Measurements from ENCODE around the gene CLPTM1L. TPM values are rescaled to one million over a fixed set of nuclear protein-coding genes. Genes with fewer than 3 reads are reported as not detected.

CLPTM1L gene
- total RNA-seq, 2 experiments from 2014 or later: 395 TPM

DNA sequence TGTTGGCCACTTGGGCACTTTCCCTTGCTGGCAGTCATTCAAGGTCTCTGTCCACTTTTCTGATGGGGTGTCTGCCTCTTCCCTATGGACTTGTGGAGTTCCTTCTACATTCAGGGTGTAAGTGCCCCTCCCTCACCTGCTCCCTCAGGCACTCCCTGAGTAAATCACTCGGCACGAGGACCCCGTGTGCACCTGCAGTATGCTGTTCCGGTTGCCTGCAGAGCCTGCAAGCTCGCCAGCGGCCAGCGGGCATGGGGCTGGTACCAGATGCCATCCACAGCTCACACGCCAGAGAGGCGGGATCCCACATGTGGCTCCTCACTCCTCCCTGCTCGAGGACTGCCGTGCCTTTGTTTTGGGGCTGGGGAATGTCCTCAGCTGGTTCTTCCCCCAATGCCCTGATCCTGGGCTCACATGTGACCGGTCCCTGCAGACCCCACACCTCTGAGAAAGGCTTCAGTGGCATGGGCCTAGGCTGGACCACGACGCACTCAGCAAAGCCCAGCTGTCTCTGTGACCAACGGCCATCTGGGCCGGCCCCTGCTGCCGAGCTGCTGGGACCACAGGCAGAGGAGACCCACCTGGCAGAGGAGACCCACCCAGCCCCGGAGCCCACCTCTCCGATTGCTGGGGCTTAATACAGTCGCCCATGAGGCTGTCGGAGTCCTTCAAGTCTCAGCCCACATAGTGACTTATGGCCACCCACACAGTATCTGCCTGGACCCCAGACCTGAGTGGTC lies 46.1 kb upstream of the CLPTM1L start:
- intact Hi-C loops (cut with micrococcal nuclease; ENCODE audit: unreplicated experiment): no loop called here
- CTCF ChIA-PET (ENCODE audit: unreplicated experiment): no interaction called here
- Histone ChIP-seq H3K4me3 (ENCODE audit: low read depth, low read length, poor library complexity, severe bottlenecking) (no peak overlapping the region), H3K9me2 (ENCODE audit: insufficient read depth, low read length) (no peaks in the 10 kb centered on the region), H3K27ac (ENCODE audit: low read depth, low read length, poor library complexity, severe bottlenecking) (no peak overlapping the region), H3K79me2 (ENCODE audit: insufficient read depth, low read depth, low read length) (no peaks in the 10 kb centered on the region), H3K36me3 (ENCODE audit: insufficient read depth, low read length) (no peaks in the 10 kb centered on the region), H3K4me2 (ENCODE audit: low read length) (no peak overlapping the region), H2AFZ (ENCODE audit: low read length) (no peak overlapping the region), H3K9me3 (ENCODE audit: low read length) (no peaks in the 10 kb centered on the region), H4K20me1 (ENCODE audit: insufficient read depth, low read length) (no peaks in the 10 kb centered on the region), H3K4me1 (ENCODE audit: insufficient read depth, low read length, poor library complexity, severe bottlenecking) (peaks cover 12% of the 10 kb centered on the region)
- no peak for DNase-seq (ENCODE audit: low spot score)
- POLR2A ChIA-PET: no interaction called here
- BruUV-seq (replicated peaks): no TSS peak
- TF ChIP-seq EZH2phosphoT487 (IDR thresholded peaks at IDR 0.05; ENCODE audit: borderline replicate concordance, low read depth, low read length): no peak
- TF ChIP-seq, protein P1, sequence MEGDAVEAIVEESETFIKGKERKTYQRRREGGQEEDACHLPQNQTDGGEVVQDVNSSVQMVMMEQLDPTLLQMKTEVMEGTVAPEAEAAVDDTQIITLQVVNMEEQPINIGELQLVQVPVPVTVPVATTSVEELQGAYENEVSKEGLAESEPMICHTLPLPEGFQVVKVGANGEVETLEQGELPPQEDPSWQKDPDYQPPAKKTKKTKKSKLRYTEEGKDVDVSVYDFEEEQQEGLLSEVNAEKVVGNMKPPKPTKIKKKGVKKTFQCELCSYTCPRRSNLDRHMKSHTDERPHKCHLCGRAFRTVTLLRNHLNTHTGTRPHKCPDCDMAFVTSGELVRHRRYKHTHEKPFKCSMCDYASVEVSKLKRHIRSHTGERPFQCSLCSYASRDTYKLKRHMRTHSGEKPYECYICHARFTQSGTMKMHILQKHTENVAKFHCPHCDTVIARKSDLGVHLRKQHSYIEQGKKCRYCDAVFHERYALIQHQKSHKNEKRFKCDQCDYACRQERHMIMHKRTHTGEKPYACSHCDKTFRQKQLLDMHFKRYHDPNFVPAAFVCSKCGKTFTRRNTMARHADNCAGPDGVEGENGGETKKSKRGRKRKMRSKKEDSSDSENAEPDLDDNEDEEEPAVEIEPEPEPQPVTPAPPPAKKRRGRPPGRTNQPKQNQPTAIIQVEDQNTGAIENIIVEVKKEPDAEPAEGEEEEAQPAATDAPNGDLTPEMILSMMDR (conservative IDR thresholded peaks at IDR 0.05; ENCODE audit: low read length): no peak

DNA sequence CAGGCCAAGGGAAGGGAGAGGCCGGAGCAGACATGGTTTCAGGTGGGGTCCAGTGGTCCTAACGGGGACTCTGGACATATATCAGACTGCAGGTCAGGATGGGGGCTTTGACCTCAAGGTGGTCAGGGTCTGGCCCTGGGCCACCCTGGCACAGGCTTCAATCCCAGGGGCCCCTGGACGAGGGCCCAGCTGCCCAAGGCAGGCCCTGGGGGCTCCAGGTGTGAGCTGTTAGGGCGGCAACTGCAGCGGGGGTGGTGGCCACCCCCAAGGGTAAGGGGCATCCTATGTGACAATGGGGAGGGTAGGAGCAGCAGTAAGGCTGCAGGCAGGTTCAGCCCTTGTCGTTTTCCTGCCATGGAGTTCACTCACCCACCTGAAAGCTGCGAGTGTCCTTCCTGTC lies 45.4 kb upstream of the CLPTM1L start:
- no peak for DNase-seq (ENCODE audit: low spot score)
- Histone ChIP-seq H3K9me3 (ENCODE audit: low read length) (no peaks in the 10 kb centered on the region), H3K9me2 (ENCODE audit: insufficient read depth, low read length) (no peaks in the 10 kb centered on the region), H2AFZ (ENCODE audit: low read length) (no peak overlapping the region), H3K4me2 (ENCODE audit: low read length) (no peak overlapping the region), H3K4me1 (ENCODE audit: insufficient read depth, low read length, poor library complexity, severe bottlenecking) (peaks cover 16% of the 10 kb centered on the region), H3K79me2 (ENCODE audit: insufficient read depth, low read depth, low read length) (no peaks in the 10 kb centered on the region), H3K36me3 (ENCODE audit: insufficient read depth, low read length) (no peaks in the 10 kb centered on the region), H3K27ac (ENCODE audit: low read depth, low read length, poor library complexity, severe bottlenecking) (no peak overlapping the region), H3K4me3 (ENCODE audit: low read depth, low read length, poor library complexity, severe bottlenecking) (no peak overlapping the region), H4K20me1 (ENCODE audit: insufficient read depth, low read length) (no peaks in the 10 kb centered on the region)
- TF ChIP-seq, protein P1 (conservative IDR thresholded peaks at IDR 0.05; ENCODE audit: low read length): no peak
- no peak for TF ChIP-seq EZH2phosphoT487 (IDR thresholded peaks at IDR 0.05; ENCODE audit: borderline replicate concordance, low read depth, low read length)
- no TSS peak for BruUV-seq (replicated peaks)
- POLR2A ChIA-PET: no interaction called here
- intact Hi-C loops (cut with micrococcal nuclease; ENCODE audit: unreplicated experiment): no loop called here
- CTCF ChIA-PET (ENCODE audit: unreplicated experiment): no interaction called here

DNA sequence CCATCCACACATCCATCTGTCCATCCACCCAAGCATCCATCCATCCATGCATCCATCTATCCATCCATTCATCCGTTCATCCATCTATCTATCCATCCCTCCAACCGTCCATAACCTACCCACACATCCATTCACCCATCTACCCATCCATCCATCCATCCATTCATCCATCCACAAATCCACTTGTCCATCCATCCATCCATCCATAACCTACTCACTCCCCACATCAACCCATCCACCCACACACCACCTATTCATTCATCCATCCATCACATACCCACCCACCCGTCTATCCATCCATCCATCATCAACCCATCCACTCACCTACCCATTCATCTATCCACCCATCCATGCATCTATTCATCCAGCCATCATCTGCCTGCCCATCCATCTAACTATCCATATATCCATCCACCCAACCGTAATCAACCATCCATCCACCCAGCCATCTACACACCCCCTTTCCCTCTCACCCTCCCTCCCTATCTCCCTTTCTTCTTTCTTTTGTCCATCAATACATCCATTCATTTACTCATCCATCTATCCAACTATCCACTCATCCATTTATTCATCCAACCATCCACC lies 43.6 kb upstream of the CLPTM1L start:
- Histone ChIP-seq H3K27ac (ENCODE audit: low read depth, low read length, poor library complexity, severe bottlenecking) (no peak overlapping the region), H3K4me3 (ENCODE audit: low read depth, low read length, poor library complexity, severe bottlenecking) (no peak overlapping the region), H3K36me3 (ENCODE audit: insufficient read depth, low read length) (no peaks in the 10 kb centered on the region), H3K9me3 (ENCODE audit: low read length) (no peaks in the 10 kb centered on the region), H3K79me2 (ENCODE audit: insufficient read depth, low read depth, low read length) (no peaks in the 10 kb centered on the region), H3K4me1 (ENCODE audit: insufficient read depth, low read length, poor library complexity, severe bottlenecking) (peaks cover 20% of the 10 kb centered on the region), H3K4me2 (ENCODE audit: low read length) (no peak overlapping the region), H2AFZ (ENCODE audit: low read length) (no peak overlapping the region), H4K20me1 (ENCODE audit: insufficient read depth, low read length) (no peaks in the 10 kb centered on the region), H3K9me2 (ENCODE audit: insufficient read depth, low read length) (no peaks in the 10 kb centered on the region)
- ChIA-PET POLR2A (no interaction called here), CTCF (ENCODE audit: unreplicated experiment) (no interaction called here)
- no peak for DNase-seq (ENCODE audit: low spot score)
- TF ChIP-seq, protein P1 (conservative IDR thresholded peaks at IDR 0.05; ENCODE audit: low read length): no peak
- TF ChIP-seq EZH2phosphoT487 (IDR thresholded peaks at IDR 0.05; ENCODE audit: borderline replicate concordance, low read depth, low read length): no peak
- BruUV-seq (replicated peaks): no TSS peak
- intact Hi-C loops (cut with micrococcal nuclease; ENCODE audit: unreplicated experiment): no loop called here
